Embryonic facial prominence (tissue), 1 donor: Measurements from ENCODE around the gene KHK.
"Not testable (repeated sequence)": the region's sequence is repeated elsewhere in the genome, so short reads cannot be mapped to it uniquely, and the experiment has no call there.

ENCODE experiments used
- DNase-seq: peaks from one replicate; pipeline ENCODE4 v3.0.0-alpha.2; 2016; ENCODE audit errors: extremely low spot score

KHK gene

DNA sequence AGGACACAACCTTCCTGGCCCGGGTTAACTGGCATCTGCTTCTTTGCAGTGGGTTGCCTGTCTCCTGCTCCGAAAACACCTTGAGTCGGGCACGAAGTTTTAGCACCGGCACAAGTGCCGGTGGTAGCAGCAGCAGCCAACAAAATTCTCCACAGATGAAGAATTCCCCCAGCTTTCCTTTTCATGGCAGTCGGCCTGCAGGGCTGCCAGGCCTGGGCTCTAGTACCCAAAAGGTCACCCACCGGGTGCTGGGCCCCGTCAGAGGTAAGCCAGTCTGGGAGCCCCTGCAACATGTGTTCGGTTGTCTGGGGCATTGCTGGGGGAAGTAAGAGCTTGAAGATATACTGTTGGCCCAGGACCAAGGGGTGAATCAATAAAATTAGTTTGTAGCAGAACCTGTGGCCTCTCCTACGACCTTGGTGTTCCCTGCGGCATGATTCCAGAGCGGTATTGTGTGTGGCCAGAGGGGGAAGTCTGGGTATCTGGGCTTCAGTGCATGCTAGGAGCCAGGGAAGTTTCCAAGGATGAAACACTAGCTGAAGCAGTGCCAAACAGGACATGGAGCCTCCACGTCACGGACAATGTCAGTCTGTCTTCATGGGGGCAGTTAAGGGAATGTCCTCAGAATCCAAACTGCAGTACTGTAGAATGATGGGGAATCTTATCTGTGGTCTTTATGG lies 27.3 kb upstream of the KHK start:
- DNase-seq, result no peak

DNA sequence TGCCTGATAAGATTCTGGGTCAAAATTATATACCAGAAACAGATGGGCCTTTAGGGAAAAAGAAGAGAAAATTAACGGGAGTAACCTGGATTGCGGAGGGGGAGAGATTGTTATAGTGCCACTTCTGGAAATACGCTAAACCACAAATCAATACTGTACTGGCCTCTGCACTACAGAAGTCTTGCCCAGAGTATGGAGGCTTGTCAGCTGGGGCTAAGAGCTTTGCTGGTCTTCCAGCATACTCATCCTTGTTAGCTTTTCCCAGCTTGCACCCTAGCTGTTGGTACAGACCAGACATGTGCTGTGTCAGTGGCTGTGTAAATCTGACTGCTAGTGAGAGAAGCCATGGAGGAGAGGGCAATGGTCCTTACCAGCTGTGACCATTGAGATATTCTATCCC lies 26.2 kb upstream of the KHK start:
- DNase-seq, result no peak

DNA sequence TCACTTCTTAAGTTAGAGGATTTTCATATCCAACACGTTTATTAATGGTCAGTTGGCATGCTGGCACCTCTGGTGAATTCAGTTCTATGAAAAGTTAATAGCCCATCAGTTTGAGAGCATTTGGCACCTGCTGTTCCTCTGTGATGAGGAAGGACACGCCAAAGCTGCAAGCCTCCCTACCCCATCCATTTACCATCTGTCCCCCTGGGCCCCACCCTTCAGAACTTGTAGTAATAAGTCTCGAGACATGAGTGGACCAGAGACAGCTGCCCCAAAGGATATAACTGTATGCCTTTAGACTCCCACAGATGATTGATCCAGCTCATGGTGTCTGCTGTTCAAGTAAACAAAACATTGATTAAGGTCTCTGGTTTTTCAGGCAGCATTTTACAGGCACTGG lies 21.4 kb upstream of the KHK start:
- no peak for DNase-seq

DNA sequence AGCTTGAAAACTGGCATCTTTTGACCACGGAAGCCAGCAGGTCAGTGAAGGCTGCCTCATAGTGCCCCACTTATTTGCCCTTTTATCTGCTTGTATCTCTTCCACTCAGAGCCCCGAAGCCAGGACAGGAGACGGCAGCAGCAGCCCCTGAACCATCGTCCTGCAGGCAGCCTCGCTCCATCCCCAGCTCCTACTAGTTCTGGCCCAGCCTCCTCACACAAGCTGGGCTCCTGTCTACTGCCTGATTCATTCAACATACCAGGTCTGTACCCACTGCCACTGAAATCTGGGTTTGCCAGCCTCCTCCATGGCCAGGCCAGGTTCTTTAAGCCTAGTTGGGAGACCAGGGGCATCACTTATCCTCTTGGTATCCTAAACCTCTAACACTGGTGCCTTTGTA lies 19.2 kb upstream of the KHK start:
- no peak for DNase-seq

DNA sequence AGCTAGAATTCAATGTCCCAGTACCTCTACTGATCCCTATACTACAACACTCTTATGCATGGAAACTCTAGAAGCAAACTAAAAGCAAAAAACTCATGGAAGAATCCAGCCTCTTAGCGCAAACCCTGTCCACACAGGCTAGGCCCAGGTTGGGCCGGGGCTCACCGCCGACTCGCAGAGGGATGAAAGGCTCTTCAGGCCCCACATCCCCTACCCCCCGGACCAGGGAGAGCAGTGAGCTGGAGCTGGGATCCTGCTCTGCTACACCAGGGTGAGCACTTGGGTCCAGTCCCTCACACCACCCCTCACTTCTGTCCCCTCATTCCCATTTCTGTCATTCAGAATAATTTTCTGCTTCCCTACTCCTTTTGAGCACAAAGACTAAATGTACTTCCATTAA lies 17.1 kb upstream of the KHK start:
- DNase-seq, result no peak

DNA sequence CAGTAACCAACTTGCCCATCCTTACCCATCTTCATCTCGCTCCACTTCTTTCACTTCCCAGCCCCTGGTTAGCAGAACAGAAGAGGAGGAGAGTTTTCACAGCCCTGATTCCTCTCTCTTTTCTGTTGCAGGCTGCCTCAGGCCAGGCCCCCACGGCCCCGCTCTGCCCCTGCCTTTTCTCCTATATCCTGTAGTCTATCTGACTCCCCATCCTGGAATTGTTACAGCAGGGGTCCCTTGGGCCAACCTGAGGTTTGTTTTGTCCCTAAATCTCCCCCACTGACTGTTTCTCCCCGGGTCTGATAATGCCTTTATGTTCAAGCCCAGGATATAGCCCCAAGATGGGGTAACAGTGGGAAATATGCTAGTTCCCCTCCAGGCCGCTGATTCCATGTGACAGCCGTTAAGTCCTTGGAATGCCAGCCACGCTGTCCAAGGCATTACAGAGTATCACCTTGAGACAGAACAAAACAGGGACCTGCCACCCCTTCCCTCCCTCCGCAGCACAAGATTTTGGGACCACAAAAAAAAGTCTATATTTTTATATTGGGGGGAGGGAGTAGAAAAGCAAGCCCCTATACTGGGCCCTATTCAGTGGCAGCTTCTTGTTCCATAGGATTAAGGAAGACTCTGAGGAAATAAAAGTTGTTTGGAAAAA lies 16.5 kb upstream of the KHK start:
- DNase-seq, result no peak

DNA sequence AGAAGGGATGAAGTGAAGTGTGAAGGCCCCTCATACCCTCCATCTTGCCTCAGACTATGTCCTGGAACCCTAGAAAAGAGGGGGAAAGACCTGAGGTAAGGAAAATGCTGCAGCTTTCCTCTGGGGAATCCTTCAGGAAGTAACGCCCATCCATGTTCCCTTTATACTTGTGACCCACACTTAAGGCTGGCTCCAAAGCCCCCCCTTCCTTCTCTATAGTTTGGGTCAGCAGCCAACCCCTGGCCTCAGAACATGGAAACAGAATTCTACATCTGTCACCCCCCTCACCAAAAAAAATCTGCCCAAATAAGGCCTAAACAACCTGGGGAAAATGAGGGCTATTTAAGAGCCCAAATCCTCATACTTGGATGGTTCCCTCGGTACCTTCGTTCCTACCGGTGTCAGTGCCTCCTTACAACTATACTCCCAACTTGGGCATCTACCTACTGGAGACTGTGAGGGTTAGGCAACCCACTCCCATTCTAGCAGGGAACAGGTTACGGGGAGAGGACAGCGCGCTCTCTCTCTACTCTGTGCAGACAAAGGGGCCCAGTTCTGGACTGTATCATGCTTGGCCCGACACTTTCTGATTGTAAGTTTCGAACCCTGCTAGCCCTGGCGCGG lies 15.8 kb upstream of the KHK start:
- DNase-seq, result no peak

DNA sequence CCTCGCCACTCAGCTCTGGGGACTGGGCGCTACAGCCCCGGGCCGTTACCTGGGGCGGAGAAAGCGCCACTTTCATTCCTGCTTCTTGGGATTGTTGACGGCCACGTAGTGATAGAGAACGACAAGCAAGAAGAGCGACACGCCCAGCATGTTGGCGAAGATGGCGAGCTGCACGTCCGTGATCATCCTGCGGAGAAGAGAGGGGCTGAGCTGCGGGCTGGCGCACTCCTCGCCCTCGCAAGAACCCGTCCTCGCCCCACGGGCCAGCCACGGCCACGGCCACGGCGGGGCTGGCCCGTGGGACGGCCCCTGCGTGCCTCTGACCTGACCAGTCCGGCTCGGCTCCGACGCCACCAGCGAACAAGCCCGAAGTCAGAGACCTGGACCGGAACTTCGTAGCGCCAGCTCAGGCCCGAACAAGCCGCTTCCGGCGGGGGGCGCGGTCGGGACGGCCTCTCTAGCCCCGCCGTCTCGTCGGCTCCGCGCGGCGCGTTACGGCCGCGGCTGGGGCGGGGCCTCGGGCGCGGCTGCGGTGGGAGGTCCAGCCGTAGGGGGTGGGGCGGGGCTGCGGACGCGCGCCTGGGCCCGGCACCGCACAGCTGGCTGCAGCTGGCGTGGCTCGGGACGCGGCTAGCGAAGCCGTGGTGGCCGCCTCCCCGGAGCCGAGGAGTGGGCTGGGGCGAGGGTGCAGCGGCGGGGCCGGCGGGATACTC lies 15.1 kb upstream of the KHK start, which contains the start of gene OST4:
OST4 (minus strand) TSS at position 378 of the 713 bp plus-strand sequence.
- DNase-seq, result peak; percentile 82

DNA sequence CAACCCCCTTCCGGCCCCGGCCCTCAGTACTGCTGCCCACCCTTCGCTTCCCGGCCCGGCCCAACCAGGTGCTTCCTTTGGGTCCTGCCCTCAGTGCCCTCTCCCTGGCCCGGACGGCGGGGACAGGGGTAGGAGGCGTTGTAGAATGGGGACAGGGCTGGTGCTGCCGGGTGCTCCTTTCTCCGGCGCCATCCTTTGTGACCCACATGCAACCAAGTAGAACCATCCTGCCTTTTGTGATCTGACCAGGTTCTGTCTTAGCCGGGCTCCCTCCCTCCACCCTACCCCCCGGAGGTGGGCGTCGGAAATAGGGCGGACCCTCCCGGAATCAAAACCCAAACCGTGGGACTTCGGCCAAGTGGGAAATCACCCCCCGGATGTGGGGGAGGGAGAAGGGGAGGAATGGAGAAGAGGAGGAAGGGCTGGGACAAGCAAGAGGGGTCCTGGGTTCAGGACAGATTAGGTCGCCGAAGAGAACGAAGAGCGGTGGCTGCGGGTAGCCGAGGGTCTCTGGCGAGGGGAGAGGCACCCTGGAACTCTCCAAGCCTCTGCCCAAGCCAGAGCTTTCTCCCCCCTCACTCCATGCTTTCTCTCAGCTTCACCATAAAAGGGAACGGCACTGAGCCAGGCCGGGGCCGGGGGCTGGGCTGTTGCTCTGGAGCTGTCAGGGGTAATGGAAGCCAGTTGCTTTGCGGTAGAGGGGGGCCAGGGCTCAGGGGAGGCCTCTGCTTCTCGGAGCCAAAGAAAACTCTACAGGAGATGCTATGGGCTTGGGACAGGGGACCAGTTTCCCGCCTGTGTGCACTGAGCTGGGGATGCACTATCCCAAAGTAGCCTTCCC lies 14.4 kb upstream of the KHK start:
- DNase-seq, result peak; percentile 81

DNA sequence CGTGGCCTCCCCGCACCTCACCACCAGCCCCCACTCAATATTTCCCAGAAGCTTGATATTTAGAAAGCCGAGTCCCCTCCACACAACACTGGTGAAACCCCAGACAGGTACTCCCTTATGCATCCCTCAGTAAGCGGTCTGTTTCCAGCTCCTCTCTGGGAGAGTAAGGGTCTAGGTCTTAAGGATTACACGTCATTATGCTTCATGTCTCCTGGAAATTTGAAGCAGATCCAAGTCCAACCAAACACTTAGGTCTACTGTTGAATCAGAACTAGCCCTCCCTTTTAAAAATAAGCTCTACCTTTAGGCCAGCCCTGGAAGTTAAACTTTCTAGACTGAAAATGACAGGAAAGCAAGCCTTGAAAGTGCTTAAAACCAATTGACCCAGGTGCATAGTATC lies 13.7 kb upstream of the KHK start:
- DNase-seq, result no peak

DNA sequence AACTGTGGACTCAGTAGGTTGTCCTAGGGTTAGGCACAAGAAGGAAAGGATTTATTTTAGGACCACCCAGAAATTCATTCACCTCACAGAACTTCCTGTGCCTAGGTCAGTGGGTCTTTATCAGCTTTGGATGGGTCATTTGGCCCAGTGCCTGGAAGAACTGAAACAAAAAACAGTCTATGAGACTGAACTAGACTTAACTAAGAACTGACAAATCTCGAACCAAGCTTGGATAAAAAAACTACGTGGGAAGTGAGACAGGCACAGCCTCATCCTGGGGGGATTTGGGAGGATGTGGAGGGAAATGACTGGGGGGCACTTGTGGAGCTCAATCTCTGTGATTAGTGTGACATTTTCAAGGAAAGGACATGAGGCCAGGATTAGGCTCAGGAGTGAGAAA lies 12.8 kb upstream of the KHK start:
- no peak for DNase-seq

DNA sequence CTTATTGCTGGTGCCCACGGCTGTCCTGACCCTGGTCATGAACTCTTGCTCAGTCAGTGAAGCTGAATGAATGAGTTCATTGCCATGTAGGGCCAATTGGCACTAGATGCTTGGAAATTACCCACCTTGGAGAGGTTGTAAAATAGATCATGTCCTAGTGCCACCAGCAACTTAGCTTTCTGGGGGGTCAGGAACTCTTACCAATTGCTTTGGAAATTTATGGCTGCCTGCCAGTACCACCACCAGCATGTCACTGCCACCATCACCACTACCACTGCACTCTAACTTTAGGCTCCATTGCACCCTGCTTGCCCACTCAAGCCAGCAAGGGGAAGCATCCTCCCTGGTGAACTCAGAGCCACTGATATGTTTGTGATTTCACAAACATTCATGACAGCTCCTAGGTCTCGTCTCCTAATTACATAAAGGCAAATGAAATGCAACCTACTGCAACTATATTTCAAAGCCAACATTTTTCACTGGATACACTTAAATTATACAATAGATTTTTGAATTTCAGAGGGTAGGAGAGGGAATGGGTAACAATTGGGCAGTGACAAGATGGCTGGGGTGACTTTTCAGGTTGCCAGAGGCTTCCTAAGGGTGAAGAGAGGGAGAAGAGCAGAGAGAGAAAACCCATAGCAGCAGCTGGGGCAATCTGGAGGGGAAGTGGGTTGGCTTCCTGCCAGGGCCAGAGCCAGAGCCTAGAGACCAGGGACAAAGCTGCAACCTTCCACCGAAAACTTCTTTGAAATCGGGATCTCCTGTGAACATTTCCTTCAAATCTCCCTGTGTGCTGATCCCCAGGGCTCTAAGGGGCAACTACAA lies 11.6 kb upstream of the KHK start:
- DNase-seq, result no peak

DNA sequence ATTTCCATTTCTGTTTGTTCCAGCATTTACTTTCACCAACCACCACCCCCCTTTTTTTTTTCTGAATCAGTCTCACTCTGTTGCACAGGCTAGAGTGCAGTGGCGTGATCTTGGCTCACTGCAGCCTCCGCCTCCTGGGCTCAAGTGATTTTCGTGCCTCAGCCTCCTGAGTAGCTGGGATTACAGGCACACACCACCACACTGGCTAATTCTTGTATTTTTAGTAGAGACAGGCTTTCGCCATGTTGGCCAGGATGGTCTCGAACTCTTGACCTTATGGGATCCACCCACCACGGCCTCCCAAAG lies 11.1 kb upstream of the KHK start:
- DNase-seq, result not testable (repeated sequence)

DNA sequence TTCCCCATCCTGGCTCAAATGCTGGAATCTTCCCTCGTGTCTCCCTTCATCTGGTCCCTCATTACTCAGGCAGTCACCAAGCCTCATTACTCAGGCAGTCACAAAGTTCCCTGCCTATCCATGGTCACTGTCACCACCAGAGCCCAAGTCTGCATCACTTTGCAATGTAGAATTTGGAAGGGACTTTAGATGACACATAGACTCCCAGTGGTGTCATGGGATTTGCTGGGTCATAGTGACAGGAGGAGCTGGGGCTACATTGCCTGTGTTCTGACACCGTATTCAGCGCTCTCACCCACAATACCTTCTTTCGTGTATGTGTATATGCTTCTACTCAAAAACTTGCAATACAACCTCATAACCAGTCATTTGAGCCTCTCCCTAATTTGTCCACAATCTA lies 10.2 kb upstream of the KHK start:
- no peak for DNase-seq

DNA sequence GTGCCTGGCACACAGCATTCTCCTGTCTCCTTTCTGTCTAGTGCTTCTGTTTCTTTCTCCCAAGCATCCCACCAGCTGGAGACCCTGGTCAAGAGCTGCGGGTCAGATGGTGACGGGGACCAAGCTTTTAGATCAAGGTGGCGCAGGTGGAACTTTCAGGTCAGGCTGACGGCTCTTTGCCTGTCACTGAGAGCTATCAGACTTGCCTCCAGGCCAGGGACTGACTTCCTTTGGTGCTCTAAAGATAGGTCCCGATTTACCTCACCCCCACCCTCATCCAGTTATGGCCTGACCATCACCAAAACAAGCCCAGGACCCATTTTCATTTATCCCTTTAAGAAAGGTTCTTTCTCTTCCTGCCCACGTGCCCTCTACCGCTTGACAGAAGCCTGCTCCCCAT lies 9.3 kb upstream of the KHK start:
- no peak for DNase-seq

DNA sequence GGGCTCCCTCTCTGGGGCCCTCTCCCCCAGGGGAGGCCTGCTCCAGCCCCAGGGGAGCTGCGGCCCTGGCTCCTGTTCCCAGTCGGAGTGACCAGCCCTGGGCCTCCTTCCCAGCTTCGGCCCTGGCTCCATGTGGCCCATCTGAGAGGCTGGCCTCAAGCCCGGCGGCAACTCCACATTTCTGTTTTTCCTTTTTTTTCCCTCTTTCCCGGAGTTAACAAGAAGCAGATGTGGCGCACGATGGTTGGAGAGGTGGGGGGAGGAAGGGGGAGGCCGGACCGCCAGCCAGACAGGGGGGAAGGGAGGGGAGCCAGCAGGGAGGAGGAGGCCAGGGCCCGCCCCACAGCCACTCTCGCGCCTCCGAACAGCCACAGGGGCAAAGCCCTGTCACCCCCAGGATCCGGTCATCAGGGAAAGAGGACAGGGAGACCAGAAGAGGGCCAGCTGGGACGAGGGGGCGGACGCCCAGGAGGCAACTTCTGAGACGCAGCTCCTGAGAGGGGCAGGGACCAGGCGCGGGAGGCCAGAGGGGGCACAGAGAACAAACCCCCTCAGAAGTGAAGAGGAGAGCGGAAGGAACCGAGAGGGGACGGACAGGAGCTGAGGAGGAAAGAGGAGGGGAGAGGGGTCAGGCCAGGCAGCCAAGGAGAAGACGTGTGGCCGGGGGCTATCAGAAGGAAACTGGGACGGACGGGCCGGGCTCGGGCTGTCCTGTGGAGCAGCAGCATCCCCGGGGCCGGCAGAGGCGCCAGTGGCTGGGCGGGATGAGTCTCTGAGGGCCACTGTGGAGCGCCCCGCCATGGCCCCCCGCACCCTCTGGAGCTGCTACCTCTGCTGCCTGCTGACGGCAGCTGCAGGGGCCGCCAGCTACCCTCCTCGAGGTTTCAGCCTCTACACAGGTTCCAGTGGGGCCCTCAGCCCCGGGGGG lies 8.0 kb upstream of the KHK start, which contains the start of gene EMILIN1:
EMILIN1 (plus strand) TSS at position 349 of the 928 bp plus-strand sequence; CDS start at position 800, 451 bp downstream.
- DNase-seq, result peak; percentile 91

DNA sequence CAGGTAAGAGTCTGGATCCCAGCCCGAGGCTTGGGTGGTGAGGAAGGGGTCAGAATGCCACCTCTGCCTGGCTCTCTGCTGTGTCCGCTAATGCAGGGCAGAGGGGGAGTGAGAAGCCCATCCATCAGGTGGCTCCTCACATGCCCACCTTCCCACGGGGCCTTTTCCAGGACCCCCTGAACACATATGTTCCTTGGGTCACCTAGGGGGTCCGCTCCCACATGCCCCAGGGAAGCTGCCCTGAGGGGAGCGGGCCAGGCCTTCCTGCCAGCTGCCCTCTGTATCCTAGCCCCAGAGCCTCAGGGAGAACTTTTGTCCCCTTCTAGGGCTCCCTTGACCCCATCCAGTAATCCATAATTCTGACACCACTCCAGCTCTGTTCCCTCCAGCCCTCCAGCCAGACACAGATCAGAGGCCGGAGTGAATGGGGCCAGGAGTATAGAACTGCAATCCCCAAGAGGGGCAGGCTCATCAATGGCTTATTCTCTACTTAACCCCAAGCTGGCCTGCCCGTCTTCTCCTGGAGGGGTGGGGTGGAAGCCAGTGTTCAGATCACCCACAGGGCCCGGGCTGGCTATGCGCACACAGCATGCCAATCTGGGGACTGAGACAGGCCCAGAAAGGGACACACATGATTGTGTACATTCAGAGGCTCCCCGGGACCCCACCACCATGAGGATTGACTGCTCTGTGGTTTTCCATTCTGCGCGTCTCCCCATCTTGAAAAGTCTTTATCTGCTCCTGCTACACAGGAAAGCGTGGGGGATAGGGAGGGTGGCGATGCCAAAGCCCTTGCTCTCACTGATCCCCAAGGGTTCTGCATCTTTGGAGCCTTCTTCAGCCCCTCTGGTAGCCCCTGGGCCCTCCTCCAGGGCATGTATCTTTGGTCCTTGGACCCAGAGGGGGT lies 7.1 kb upstream of the KHK start:
- DNase-seq, result no peak

DNA sequence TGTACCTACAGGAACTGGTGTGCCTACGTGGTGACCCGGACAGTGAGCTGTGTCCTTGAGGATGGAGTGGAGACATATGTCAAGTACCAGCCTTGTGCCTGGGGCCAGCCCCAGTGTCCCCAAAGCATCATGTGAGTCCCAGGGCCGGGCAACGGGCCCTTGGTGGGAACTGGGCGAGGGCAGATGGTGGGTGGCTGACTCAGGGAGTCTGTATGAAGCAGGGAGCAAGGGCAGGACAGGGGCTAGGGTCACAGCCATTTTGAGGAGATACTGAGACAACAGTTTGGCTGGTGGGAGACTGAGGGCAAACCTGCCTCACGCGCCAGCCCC lies 6.5 kb upstream of the KHK start:
- DNase-seq, result no peak

DNA sequence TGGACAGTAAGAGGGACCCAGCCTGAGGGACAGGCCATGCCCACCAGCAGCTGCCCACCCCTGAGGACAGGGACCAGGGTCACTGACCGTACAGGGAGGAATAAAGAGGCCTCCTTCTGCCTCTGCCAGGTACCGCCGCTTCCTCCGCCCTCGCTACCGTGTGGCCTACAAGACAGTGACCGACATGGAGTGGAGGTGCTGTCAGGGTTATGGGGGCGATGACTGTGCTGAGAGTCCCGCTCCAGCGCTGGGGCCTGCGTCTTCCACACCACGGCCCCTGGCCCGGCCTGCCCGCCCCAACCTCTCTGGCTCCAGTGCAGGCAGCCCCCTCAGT lies 6.0 kb upstream of the KHK start:
- no peak for DNase-seq
